SK-N-MC (cell line): ENCODE measurements around the gene MUC5B.

ENCODE experiments used
- EZH2 ChIP-seq: fragments of 200-600 bp; sonication (generic); IDR thresholded peaks from one replicate; pipeline ENCODE4 v1.6.1; 2017; ENCODE audit warnings: antibody characterized with exemption
- FOXP2 ChIP-seq: optimal IDR thresholded peaks from 2 replicates; pipeline ENCODE3; 2011; ENCODE audit warnings: mild to moderate bottlenecking, moderate library complexity; ENCODE audit not compliant: insufficient read depth; ENCODE audit errors: extremely low read length, control extremely low read depth
- POLR2AphosphoS5 ChIP-seq: IDR thresholded peaks from 2 replicates; pipeline ENCODE4 v1.6.1; 2012; ENCODE audit warnings: mild to moderate bottlenecking, low read depth, low read length, borderline replicate concordance

GRCh38 chr11:1252371-1253102 lies 29.7 kb downstream of the MUC5B start:
- TF ChIP-seq POLR2AphosphoS5 (no peak), EZH2 (no peak), FOXP2 (no peak)
